Hematopoietic multipotent progenitor cell (in vitro differentiated cells): ENCODE results near the gene MAGI2. TPM values are rescaled to one million over a fixed set of nuclear protein-coding genes. Genes with fewer than 3 reads are reported as not detected.
A peak's percentile ranks its signal among the peaks of the same experiment; 100 is the strongest.

Experiments
- DNase-seq, 3 donors: peaks; one replicate each; pipeline ENCODE4 v3.0.0-alpha.2; 2011 to 2015; ENCODE audit warnings: low read depth in 2 of 3, low spot score in 2 of 3
- total RNA-seq: library from RNA; depleted of rRNA; stranded (reverse); fragments of >200 nt; gene quantifications from one replicate; pipeline ENCODE4 v1.2.3, GENCODE V29; 2012

MAGI2 gene
- 2.7 TPM for total RNA-seq

GRCh38 chr7:79453558-79454360, at the start of gene MAGI2:
MAGI2 (minus strand) TSS chr7:79453667; CDS start chr7:79453320, 347 bp downstream.
- DNase-seq: peak in 2 of 3 donors; percentile 70 to 71

GRCh38 chr7:79502151-79502550, 48.7 kb upstream of the MAGI2 start:
- DNase-seq: peak in 1 of 3 donors; percentile 4

GRCh38 chr7:79500759-79501158, 47.3 kb upstream of the MAGI2 start:
- DNase-seq: no peak

GRCh38 chr7:79497728-79498127, 44.3 kb upstream of the MAGI2 start:
- DNase-seq: no peak

GRCh38 chr7:79495544-79496272, 42.2 kb upstream of the MAGI2 start:
- no peak for DNase-seq

- DNase-seq: no peak
Measured at GRCh38 chr7:79494046-79494445, 40.6 kb upstream of the MAGI2 start.

- no peak for DNase-seq
Measured at GRCh38 chr7:79489371-79489770, 35.9 kb upstream of the MAGI2 start.

GRCh38 chr7:79478386-79478785, 24.9 kb upstream of the MAGI2 start:
- no peak for DNase-seq

GRCh38 chr7:79475455-79475854, 22.0 kb upstream of the MAGI2 start:
- no peak for DNase-seq

GRCh38 chr7:79471699-79472098, 18.2 kb upstream of the MAGI2 start:
- no peak for DNase-seq

GRCh38 chr7:79471283-79471682, 17.8 kb upstream of the MAGI2 start:
- DNase-seq: no peak

GRCh38 chr7:79465551-79465950, 12.1 kb upstream of the MAGI2 start:
- no peak for DNase-seq

- no peak for DNase-seq
Measured at GRCh38 chr7:79464051-79464450, 10.6 kb upstream of the MAGI2 start.

GRCh38 chr7:79462390-79462789, 8.9 kb upstream of the MAGI2 start:
- no peak for DNase-seq

GRCh38 chr7:79461660-79462059, 8.2 kb upstream of the MAGI2 start:
- no peak for DNase-seq

GRCh38 chr7:79459381-79459780, 5.9 kb upstream of the MAGI2 start:
- DNase-seq: no peak

GRCh38 chr7:79458796-79459195, 5.3 kb upstream of the MAGI2 start:
- no peak for DNase-seq

- no peak for DNase-seq
Measured at GRCh38 chr7:79455173-79455790, 1.8 kb upstream of the MAGI2 start.

GRCh38 chr7:79454361-79454960, 994 bp upstream of the MAGI2 start:
- DNase-seq: peak in 1 of 3 donors; percentile 26

GRCh38 chr7:79453266-79453557, 255 bp downstream of the MAGI2 start:
- no peak for DNase-seq

GRCh38 chr7:79452495-79453265, 787 bp downstream of the MAGI2 start:
- DNase-seq: peak in 2 of 3 donors; percentile 31 to 46
